Measurements from ENCODE around the gene GNB5.
A peak's percentile ranks its signal among the peaks of the same experiment; 100 is the strongest.

GNB5 gene

DNA sequence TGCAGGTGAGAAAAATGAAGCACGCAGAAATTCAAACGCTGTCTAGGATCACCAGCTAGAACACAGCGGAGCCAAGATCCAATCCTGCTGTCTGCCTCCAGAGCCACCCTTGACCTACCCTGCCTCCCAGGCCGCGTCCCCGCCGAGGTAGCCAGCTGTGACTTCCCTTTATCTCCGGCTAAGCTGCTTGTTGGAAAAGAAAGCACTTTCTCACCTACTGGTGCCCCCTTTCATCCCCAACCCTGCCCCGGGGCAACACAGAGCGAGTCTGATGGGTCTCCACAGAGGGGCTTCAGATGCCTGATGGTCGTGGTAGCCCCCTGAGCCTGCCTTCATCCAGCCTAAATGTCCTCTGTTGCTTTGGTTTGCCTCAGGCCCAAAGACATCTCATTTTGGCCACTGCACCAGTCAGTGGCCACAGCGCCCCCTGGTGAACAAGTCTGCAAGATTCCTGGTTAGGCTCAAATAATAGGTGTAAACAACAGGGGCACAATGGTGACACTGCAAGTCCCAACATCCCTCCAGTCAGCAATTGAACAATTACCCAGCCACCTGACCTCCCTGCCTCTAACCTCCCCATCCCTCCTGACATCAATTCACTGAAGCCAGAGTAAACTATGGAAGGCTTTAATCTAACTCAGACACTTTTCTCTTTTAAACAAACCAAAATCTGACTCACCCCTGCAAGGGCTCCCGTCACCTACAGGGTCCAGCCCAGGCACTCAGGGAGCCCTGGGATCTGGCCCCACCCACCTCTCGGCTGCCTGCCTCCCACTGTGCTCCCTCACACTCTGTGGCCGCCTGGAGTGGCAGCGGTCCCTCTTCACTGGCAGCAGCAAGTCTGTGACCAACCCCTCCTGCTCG lies 51.4 kb downstream of the GNB5 start:
- peaks cover 0 to 5% (median 0%) of the 10 kb centered on the region in 11 experiments; a peak in 3 of 22 replicates for H3K27me3 ChIP-seq
- peaks cover 0 to 12% (median 0%) of the 10 kb centered on the region in 11 experiments; a peak in 7 of 22 replicates for H3K36me3 ChIP-seq
- no peak for TF ChIP-seq Cebpa-rat (IDR thresholded peaks at IDR 0.05)
- peaks cover 69 to 83% (median 80%) of the 10 kb centered on the region in 10 experiments for H3K4me1 ChIP-seq
- H3K27ac ChIP-seq, result peak overlapping the region in 8 of 11 experiments; percentile 15 to 63 (median 44); a peak in 10 of 22 replicates
- peaks cover 0 to 6% (median 3%) of the 10 kb centered on the region in 11 experiments; a peak in 13 of 22 replicates for H3K9me3 ChIP-seq (replicated peaks in 1 of 11)
- H3K4me3 ChIP-seq, result no peak overlapping the region
- peak overlapping the region in 6 of 11 experiments; percentile 14 to 38 (median 24); a peak in 5 of 22 replicates for H3K9ac ChIP-seq
- peak overlapping the region; percentile 38 to 94 (median 50) for H3K4me2 ChIP-seq
- peaks cover 0 to 18% (median 0%) of the 10 kb centered on the region in 11 experiments; a peak in 6 of 22 replicates for H4K20me1 ChIP-seq

DNA sequence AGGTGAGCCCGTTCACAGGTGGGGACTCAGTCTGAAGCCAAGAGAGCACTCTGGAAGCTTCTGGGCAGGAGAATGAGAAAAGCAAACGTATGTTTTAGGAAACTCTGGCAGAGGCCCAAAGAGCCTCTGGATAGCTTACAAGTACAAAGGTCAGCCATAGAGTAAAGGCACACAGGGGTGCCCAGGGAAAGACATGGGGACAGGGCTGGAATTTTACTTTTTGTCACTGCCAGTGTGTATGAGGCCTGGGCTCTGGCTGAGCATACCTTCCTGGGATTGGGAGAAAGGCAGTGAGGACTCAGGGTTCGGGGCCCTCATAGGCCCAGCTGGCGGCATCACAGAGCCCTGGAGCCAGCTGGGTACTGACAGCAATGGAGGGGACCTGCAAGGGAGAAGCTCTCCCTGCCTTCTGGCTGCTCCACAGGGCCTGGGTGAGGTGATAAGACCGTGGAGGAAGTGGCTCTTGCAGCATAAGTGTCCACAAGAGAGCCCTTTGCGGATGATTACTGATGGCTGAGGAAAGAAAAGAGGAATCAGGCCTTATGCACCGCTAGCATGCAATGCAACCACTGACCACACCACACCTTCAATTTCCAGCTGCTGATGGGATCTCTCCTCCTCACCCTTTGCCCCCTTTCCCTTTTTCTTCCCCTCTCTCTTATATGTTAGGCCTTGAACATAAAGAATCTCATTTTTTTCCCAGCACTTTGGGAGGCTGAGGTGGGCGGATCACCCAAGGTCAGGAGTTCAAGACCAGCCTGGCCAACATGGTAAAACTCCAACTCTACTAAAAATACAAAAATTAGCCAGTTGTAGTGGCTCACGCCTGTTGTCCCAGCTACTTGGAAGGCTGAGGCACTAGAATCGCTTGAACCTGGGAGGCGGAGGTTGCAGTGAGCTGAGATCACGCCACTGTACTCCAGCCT lies 53.5 kb downstream of the GNB5 start:
- peak overlapping the region; percentile 77 to 94 (median 91) for H3K4me2 ChIP-seq
- H4K20me1 ChIP-seq, result peaks cover 0 to 20% (median 0%) of the 10 kb centered on the region in 11 experiments; a peak in 6 of 22 replicates
- peaks cover 59 to 76% (median 67%) of the 10 kb centered on the region in 10 experiments for H3K4me1 ChIP-seq
- peak overlapping the region in 10 of 11 experiments; percentile 2 to 75 (median 48); a peak in 16 of 22 replicates for H3K27ac ChIP-seq
- H3K9ac ChIP-seq, result peak overlapping the region in 5 of 11 experiments; percentile 1 to 40 (median 33); a peak in 6 of 22 replicates
- no peak overlapping the region for H3K4me3 ChIP-seq
- H3K27me3 ChIP-seq, result peaks cover 0 to 21% (median 0%) of the 10 kb centered on the region in 11 experiments; a peak in 4 of 22 replicates
- peak in 6 of 11 experiments; percentile 42 to 81 (median 74); a peak in 12 of 22 replicates for TF ChIP-seq Cebpa-rat (IDR thresholded peaks at IDR 0.05)
- no peaks in the 10 kb centered on the region for H3K9me3 ChIP-seq (replicated peaks in 1 of 11)
- peaks cover 0 to 12% (median 0%) of the 10 kb centered on the region in 11 experiments; a peak in 5 of 22 replicates for H3K36me3 ChIP-seq

DNA sequence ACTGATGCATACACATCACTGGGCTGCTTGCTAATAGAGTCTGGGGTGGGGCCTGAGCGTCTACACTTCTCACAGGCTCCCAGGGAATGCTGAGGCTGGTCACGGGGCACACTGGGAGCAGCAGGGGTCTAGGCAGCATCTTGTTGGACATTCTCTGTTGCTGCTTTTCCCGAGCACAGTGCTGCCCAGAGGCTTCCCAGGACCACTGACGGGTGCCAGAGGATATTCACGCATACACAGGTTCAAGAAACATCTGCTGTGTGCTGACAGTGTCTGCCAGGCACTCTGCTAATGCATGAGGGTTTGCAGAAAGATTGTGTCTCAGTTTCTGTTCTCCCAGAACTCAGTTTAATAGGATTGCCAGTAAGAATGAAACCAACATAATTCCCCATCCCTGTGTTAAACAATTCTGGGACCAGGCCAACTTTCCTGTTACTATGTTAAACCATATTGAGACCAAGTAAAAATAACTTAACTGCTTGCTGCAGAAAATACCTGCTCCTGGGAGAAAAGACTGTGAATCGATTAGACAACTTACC lies 54.7 kb downstream of the GNB5 start:
- no peak for TF ChIP-seq Cebpa-rat (IDR thresholded peaks at IDR 0.05)
- H3K9ac ChIP-seq, result peak overlapping the region in 7 of 11 experiments; percentile 16 to 56 (median 36); a peak in 12 of 22 replicates
- H3K9me3 ChIP-seq (replicated peaks in 1 of 11), result no peaks in the 10 kb centered on the region
- H3K4me2 ChIP-seq, result peak overlapping the region; percentile 77 to 94 (median 91)
- H3K27me3 ChIP-seq, result peaks cover 0 to 21% (median 0%) of the 10 kb centered on the region in 11 experiments; a peak in 4 of 22 replicates
- peaks cover 0 to 12% (median 0%) of the 10 kb centered on the region in 11 experiments; a peak in 4 of 22 replicates for H3K36me3 ChIP-seq
- peak overlapping the region in 2 of 10 experiments; percentile 4 to 22; a peak in 3 of 20 replicates for H3K4me3 ChIP-seq
- peaks cover 59 to 76% (median 67%) of the 10 kb centered on the region in 10 experiments for H3K4me1 ChIP-seq
- peak overlapping the region in 8 of 11 experiments; percentile 34 to 75 (median 53); a peak in 11 of 22 replicates for H3K27ac ChIP-seq
- peaks cover 0 to 20% (median 0%) of the 10 kb centered on the region in 11 experiments; a peak in 6 of 22 replicates for H4K20me1 ChIP-seq

DNA sequence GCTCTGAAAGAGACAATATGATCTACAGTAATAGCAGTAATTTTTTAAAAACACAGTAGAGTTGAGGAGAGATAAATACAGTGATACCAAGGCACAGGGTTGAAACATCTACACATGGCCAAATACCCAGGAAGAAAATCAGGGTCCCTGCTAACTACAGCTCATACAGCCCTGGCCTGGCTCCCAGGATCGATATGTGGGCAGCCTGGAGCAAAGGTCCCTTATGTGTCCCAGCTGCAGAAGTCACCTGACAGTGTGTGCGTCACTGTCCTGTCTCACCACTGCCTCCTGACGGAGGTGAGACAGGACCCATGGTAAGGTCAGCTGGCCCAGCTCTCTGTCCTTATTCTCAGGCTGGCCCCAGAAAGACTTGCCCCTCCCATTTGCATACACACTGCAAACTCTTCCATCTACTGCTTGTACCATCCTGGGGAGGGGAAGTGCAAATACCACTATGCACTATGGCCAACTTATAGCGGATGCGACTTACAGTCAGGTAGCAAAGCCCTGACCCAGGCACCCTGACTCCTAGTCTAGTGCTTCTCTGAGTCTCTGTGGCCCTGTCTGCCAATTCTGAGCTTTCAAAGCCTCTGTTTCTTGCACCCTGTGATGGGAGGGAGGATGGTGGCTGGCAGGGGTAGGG lies 56.6 kb downstream of the GNB5 start:
- Histone ChIP-seq H3K36me3 (peaks cover 0 to 6% (median 0%) of the 10 kb centered on the region in 11 experiments; a peak in 4 of 22 replicates), H4K20me1 (peaks cover 0 to 20% (median 0%) of the 10 kb centered on the region in 11 experiments; a peak in 6 of 22 replicates), H3K9me3 (replicated peaks in 1 of 11) (no peaks in the 10 kb centered on the region), H3K27me3 (peaks cover 0 to 21% (median 0%) of the 10 kb centered on the region in 11 experiments; a peak in 4 of 22 replicates), H3K27ac (no peak overlapping the region; a peak in 1 of 22 replicates), H3K4me3 (no peak overlapping the region), H3K4me2 (peak overlapping the region; percentile 77 to 94 (median 91); a peak in 19 of 22 replicates), H3K9ac (no peak overlapping the region), H3K4me1 (peaks cover 47 to 65% (median 60%) of the 10 kb centered on the region in 10 experiments)
- TF ChIP-seq Cebpa-rat (IDR thresholded peaks at IDR 0.05), result no peak

DNA sequence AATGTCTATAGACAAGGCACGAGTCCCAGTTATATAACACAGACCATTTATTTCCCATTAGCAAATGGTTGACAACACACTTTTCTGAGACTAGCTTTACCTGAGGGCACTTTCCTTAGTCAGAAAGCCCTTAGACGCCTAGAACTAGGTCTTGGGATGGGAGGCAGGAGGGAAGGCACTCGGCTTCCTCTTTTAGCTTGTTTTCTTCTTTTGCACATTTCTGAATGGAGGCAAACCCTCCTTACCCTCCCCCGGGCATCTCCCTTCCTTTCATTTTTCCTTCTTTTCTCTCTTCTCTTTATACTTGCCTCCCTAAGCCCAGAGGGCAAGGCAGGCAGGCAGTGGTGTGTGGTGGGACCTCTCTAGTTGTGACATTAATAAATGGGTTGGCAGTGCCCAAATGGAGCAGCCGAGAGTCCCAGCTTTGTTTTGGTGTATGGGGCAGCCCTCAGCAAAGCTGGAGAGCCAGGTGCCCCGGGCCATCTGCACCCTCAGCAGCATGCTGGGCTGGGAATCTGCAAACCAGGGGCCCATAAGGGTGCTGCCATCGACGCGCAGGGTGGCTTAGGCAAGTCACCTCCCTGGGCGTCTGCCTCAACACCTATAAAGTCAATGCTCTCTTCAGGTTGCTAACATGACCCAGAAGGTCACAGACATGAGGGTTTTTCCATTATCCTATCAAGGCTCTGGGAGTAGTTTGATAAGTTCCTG lies 57.5 kb downstream of the GNB5 start:
- no peak overlapping the region for H3K4me3 ChIP-seq
- peak overlapping the region in 7 of 11 experiments; percentile 2 to 94 (median 34); a peak in 12 of 22 replicates for H3K4me2 ChIP-seq
- no peak overlapping the region for H3K27ac ChIP-seq
- H3K27me3 ChIP-seq, result peaks cover 0 to 21% (median 0%) of the 10 kb centered on the region in 11 experiments; a peak in 4 of 22 replicates
- no peaks in the 10 kb centered on the region for H3K9me3 ChIP-seq (replicated peaks in 1 of 11)
- H3K36me3 ChIP-seq, result peaks cover 0 to 8% (median 0%) of the 10 kb centered on the region in 11 experiments; a peak in 4 of 22 replicates
- peaks cover 0 to 20% (median 0%) of the 10 kb centered on the region in 11 experiments; a peak in 6 of 22 replicates for H4K20me1 ChIP-seq
- TF ChIP-seq Cebpa-rat (IDR thresholded peaks at IDR 0.05), result no peak
- no peak overlapping the region for H3K9ac ChIP-seq
- H3K4me1 ChIP-seq, result peaks cover 41 to 55% (median 51%) of the 10 kb centered on the region in 10 experiments

DNA sequence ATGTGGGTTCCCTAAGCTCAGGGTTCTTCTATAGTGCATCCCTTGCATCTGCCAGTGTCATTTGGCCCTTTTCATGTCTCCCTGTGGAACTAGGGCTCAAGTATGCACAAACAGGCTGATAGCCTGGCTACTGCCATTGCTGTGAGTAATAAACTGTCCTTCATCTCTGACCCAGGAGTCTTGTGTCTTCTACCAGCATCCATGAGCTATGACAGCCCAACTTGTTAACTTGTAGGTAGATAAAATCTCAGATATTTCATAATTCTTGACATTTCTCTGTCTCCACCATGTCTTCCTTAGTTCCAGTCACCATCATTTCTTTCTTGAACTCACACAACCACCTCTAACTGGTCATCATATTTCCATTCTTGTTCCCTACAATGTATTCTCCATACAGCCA lies 59.1 kb downstream of the GNB5 start:
- no peak overlapping the region for H3K4me2 ChIP-seq
- no peaks in the 10 kb centered on the region for H3K9me3 ChIP-seq (replicated peaks in 1 of 11)
- H4K20me1 ChIP-seq, result peaks cover 0 to 14% (median 0%) of the 10 kb centered on the region in 11 experiments; a peak in 6 of 22 replicates
- peaks cover 26 to 39% (median 35%) of the 10 kb centered on the region in 10 experiments for H3K4me1 ChIP-seq
- no peak for TF ChIP-seq Cebpa-rat (IDR thresholded peaks at IDR 0.05)
- peaks cover 0 to 8% (median 0%) of the 10 kb centered on the region in 11 experiments; a peak in 4 of 22 replicates for H3K36me3 ChIP-seq
- no peak overlapping the region for H3K9ac ChIP-seq
- no peak overlapping the region for H3K4me3 ChIP-seq
- no peak overlapping the region for H3K27ac ChIP-seq
- peaks cover 0 to 21% (median 0%) of the 10 kb centered on the region in 11 experiments; a peak in 4 of 22 replicates for H3K27me3 ChIP-seq

DNA sequence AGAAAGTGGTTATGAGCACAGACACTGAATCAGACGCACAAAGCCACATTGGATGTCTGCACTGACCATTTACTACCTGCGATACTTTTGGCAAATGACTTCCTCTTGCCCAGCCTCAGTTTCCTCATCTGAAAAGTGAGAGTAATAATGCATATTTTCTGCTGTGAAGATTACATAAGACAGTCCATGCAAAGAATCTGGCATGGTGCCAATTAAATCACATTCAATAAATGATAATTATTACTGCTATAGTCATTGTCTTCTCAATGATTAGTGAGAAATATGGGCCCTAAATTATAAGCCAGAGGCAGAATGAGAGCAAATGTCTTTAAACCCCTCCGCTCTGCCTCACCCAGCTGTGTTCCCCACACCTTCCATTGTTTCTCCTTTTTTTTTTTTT lies 62.6 kb downstream of the GNB5 start:
- H4K20me1 ChIP-seq, result no peaks in the 10 kb centered on the region
- TF ChIP-seq Cebpa-rat (IDR thresholded peaks at IDR 0.05), result no peak
- no peak overlapping the region for H3K27ac ChIP-seq
- peaks cover 0 to 4% (median 0%) of the 10 kb centered on the region in 11 experiments; a peak in 2 of 22 replicates for H3K27me3 ChIP-seq
- H3K4me2 ChIP-seq, result no peak overlapping the region
- no peak overlapping the region for H3K4me3 ChIP-seq
- no peak overlapping the region for H3K9ac ChIP-seq
- H3K4me1 ChIP-seq, result peaks cover 0 to 15% (median 3%) of the 10 kb centered on the region in 10 experiments; a peak in 12 of 20 replicates
- no peaks in the 10 kb centered on the region for H3K9me3 ChIP-seq (replicated peaks in 1 of 11)
- peaks cover 0 to 11% (median 0%) of the 10 kb centered on the region in 11 experiments; a peak in 4 of 22 replicates for H3K36me3 ChIP-seq
